Daoy (cell line): ENCODE measurements around the gene C19orf47. TPM values are rescaled to one million over a fixed set of nuclear protein-coding genes. Genes with fewer than 3 reads are reported as not detected.

Experiments
- DNase-seq: peaks from one replicate; pipeline ENCODE4 v3.0.0-alpha.2; 2015; ENCODE audit warnings: low read depth
- total RNA-seq: library from RNA; depleted of rRNA; stranded (reverse); fragments of >200 nt; shearing (Covaris generic); gene quantifications from 2 replicates; pipeline ENCODE4 v1.2.3, GENCODE V29; 2014

C19orf47 gene
- total RNA-seq, 1 experiment from 2014 or later = 22.4 TPM

DNA sequence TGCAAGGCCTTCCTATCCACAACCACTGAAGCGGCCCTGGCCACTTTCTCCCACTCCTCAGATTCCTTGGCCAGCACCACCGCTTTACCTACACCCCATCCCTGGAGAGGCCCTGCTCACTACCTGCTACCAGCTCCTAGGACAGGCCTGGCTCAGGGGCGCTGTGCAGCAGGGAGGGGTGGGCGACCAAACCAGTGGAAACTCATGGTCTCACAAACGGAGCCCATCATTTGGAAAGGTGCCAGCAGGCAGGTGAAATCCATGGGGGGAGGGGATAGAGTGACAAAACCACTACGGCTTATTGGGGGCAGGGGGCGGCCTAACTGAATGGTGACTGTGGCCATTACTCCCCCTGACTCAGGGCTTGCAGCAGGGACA lies 27.6 kb downstream of the C19orf47 start:
- no peak for DNase-seq

DNA sequence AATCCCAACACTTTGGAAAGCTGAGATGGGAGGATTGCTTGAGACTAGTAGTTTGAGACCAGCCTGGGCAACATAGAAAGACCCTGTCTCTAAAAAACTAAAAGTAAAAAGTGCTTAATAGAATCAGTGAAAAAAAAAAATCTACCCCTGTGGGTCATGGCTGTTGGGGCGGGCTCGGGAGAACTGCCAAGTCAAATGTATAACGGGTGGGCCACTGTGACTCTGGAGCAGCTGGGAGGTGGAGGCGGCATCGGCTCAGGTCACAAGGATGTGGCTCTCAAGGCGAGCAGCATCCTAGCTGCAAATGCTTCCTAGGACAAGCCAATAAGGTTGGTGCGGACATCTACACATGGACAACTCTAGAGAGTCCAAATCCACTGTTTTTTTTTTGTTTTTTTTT lies 30.9 kb downstream of the C19orf47 start:
- DNase-seq = no peak

DNA sequence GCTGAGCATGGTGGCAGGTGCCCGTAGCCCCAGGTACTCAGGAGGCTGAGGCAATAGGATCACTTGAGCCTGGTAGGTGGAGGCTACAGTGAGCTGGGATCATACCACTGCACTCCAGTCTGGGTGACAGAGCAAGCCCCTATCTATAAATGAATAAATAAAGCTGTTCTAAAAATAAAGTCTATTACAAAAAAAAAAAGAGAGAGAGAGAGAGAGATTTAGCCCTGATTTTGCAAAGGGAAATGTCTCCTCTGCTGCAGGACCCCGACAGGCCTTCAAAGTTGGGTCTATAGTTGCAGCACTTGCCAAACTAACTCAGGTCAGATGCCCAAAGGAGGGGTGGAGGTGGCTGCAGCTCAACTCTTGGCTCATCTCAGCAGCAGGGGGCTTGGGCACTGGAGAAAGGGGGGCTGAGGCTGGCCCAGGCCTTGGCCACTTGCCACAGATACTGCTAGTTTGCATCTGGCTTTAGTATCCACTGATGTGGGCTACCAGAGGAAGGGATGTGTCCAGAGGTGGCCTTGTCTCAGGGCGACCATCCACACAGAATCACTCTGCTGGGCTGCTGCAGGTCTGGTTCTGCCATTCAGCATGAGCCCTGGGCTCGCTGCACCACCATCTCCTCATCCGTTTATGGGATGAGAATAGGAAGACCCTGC lies 32.3 kb downstream of the C19orf47 start:
- DNase-seq = no peak

DNA sequence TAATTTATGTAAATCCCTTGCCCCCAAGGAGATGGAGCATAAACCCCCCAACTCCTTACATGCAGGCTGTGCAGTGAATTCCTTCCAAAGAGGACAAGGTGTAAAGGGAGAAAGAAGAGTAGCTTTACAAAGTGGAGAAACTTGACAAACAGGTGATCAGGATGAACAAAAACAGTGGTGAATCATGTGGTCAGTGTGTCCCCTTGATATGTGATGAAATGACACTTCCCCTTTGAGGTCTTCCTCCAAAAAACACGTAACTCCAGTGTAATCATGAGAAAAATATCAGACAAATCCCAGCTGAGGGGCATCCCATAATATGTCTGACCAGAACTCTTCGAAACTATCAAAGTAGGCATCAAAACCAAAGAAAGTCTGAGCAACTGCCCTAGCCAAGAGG lies 33.5 kb downstream of the C19orf47 start:
- DNase-seq = no peak

DNA sequence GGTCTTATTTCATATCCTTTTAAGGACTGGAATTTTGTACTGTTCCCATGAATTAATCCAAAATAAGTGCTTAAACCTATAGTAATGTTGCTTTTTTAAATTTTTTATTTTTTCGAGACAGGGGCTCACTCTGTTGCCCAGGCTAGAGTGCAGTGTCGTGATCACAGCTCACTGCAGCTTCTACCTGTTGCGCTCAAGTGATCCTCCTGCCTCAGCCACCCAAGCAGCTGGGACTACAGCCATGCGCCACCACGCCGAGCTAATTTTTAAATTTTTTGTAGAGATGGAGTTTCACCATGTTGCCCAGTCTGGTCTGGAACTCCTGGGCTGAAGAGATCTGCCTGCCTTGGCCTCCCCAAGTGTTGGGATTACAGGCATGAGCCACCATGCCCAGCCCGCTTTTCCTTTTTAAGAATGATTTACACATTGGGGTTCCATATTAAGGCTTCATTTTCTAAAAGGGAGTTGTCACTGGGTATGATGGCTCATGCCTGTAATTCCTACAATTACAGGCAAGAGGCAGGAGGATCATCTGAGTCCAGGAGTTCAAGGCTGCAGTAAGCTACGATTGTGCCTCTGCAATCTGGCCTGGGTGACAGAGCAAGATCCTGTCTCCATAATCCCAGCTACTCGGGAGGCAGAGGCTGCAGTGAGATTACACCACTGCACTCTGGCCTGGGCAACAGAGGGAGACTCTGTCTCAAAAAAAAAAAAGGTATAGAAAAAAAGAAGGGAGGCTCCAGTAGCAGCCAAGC lies 34.8 kb downstream of the C19orf47 start:
- no peak for DNase-seq

DNA sequence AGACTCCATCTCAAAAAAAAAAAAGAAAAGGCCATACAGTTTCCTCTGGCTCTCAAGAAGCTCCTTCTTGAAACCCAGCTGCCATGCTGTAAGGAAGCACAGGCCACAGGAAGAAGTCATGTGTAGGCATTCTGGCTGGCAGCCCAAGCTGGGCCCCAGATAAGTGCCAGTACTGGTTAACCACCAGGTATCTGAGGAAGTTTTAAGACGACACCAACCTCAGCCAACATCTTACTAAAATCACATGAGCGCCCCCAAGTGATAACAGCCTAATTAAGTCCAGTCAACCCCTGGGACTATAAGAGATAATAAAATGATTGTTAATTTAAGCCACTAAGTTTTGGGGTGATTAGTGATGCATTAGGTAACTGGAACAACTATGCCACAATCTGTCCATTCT lies 35.7 kb downstream of the C19orf47 start:
- no peak for DNase-seq

DNA sequence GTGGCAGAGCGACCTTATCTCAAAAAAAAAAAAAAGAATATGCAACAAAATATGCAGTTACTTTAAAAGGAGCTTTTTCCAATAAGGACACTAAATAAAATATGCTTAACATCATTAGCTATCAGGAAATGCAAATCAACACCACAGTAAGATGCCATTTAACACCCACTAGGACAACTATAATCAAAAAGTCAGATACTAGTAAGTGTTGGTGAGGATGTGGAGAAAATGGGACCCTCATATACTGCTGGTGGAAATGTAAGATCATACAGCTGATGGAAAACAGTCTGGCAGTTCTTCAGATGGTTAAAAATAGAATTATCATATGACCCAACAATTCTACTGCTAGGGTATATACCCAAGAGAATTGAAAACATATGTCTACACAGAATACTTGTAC lies 38.5 kb downstream of the C19orf47 start:
- no peak for DNase-seq

DNA sequence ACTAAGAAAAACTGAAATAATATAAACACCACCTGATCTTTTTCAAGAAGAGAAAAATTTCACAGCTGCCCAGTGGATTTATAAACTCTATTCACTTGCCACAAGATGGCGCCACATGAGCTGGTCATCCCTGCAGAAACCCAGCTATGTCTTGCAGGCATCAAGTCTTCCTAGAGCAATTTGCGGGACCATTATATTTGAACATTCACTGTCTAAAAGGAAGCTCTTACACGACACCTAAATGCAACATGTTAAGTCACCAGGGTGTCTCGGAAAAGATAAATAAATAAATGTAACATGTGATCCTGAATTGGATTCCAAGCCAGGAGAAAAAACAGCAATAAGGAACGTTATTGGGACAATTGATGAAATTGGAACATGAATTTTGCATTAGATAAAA lies 42.8 kb downstream of the C19orf47 start:
- peak; percentile 85 for DNase-seq

DNA sequence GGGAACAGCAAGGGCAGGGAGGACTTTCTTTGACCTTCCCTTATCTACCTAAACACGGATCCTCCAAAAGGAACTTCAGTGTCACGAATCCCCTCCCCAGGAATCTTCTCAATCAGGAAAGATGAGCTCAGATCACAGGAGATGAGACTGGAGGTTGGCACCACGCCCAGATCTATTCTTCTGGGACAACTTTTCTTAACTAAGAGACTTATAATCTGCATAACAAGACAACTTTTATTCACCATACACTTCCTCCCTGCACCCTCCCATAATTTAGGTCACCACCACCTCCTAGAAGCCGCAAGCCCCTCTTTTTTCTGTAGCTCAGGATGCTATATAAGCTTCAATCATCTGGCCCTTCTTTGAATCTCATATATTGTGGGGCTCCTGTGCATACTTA lies 43.9 kb downstream of the C19orf47 start:
- DNase-seq = no peak

DNA sequence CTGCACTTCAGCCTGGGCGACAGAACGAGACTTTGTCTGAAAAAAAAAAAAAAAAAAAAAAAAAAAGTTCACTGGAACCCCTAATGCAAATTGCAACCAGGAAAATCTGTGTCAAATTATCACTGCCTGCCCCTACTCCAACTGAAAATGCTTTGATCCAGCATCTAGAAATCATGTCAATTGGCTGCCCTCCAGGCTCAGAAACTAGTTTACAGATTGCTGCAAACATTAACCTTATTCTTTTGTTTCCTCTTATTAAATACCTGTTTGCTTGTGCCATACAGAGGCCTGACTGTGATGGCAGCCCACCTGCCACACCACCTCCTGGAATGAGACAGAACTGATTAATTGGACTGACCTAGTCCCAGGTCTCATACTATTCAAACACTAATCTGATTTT lies 44.4 kb downstream of the C19orf47 start:
- no peak for DNase-seq

DNA sequence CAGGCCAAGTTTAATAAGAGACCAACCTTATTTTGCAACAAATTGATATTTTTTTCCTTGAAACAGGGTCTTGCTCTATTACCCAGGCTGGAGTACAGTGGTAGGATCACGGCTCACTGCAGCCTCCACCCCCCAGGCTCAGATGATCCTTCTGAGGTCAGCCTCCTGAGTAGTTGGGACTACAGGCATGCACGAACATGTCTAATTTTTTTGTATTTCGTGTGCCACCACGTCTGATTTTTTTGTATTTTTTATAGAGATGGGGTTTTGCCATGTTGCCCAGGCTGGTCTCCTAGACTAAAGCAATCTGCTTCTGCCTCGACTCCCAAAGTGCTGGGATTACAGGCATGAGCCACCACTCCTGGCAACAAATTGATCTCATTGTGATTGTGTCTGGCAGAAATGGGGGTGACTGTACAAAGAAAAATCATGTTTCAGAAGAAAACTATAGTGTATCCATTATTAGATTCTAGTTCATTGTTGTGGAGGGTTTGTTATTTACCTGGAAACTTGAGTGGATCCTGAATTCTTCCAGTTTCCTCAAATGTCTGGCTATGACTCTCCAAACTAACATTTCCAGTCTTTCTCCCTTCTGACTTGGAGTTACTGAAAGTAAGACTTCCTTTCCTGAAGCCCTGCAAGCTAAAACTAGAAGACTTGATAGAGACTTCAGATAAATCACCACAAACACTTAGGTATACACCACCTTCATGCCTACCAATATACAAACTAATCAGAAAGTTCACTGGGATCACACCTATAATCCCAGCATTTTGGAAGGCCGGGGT lies 45.8 kb downstream of the C19orf47 start:
- DNase-seq = no peak

DNA sequence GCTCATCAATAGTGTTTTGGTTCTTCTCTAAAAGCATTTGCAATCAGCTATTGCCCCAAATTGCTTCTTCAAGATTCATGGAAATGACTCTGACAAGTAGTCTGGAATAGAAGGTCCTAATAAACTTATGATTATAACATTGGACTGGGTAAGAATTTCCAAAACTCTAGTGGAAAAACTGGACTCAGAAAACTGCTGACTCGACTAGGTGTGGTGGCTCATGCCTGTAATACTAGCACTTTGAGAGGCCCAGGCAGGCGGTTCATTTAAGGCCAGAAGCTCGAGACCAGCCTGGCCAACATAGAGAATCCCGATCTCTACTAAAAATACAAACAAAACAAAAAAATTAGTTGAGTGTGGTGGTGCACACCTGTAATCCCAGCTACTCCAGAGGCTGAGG lies 47.5 kb downstream of the C19orf47 start:
- DNase-seq = no peak

DNA sequence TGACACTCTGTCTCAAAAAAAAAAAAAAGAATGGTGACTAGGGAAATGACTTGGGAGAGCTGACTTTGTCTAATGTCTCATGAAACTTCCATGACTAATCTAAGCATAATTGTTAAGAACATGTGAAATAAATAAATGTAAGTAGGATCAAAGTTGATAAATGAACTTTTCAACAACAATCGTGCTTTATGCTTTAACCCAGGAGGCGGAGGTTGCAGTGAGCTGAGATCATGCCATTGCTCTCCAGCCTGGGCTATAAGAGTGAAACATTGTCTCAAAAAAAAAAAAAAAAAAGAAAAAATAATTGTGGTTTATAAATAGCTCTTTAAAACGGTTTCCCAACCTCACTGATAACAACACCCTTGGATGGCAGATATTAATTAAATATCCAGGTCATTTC lies 50.2 kb downstream of the C19orf47 start:
- DNase-seq = no peak

DNA sequence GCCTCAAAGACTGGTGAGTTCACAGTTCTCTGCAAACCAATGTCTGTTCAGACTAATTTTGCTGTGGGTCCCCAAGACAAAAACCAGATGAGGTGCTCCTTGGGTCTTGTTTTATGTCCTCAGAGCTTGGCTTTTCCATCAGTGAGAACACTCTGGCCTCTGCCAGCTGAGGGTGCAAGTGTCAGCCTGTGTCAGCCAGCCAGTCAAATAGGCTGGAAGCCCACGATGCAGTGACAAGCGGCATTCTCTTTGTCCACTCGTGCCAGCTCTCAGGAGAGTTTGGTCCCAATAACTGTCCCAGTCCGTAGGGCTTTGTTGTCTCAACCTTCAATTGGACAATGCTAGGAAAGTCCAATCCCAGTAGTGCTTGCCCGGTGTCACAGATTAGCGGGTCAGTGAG lies 53.6 kb downstream of the C19orf47 start:
- no peak for DNase-seq

DNA sequence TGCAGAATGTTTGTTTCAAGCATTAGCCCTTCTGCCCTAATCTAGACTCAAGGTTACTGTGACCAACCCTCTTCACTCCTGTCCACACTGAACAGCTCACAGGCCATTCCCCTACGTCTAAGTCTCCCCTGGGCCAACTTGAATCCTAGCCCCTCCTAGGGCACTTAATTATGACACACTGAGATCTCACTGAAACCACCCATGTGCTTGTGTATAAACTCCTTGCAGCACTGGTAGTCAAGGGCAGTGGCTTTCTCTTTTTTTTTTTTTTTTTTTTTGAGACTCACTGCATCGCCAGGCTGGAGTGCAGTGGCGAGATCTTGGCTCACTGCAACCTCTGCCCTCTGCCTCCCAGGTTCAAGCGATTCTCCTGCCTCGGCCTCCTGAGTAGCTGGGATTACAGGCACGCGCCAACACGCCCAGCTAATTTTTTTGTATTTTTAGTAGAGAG lies 61.2 kb downstream of the C19orf47 start:
- no peak for DNase-seq

DNA sequence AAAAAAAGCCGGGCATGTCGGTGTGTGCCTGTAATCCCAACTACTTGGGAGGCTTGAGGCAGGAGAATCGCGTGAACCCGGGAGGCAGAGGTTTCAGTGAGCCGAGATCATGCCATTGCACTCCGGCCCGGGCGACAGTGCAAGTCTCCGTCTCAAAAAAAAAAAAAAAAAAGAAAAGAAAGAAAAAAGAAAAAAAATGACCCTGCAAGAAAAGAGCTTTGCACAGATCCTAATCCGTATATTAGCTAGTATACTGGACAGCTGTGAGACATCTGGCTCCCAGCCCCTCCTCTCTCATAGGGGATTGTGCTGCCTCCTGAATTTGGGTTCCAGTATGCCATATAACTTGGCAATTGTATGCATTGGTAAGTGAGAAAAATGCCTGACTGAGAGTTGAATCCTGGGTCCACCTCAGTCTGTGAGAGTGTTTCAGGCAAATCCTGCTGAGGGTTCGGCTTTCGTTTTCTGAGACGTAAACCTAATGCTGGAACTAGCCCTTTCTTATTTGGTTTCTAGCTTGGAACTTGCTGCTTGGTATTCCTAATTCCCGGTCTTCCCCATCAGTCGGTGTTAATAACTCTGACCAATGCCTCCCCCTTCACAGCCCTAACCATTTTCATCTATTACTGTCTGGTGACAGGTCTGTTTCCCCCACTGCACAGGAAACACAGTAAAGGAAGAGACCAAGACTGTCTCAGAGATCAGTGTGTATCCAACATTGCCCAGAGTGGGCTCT lies 61.8 kb downstream of the C19orf47 start:
- no peak for DNase-seq

DNA sequence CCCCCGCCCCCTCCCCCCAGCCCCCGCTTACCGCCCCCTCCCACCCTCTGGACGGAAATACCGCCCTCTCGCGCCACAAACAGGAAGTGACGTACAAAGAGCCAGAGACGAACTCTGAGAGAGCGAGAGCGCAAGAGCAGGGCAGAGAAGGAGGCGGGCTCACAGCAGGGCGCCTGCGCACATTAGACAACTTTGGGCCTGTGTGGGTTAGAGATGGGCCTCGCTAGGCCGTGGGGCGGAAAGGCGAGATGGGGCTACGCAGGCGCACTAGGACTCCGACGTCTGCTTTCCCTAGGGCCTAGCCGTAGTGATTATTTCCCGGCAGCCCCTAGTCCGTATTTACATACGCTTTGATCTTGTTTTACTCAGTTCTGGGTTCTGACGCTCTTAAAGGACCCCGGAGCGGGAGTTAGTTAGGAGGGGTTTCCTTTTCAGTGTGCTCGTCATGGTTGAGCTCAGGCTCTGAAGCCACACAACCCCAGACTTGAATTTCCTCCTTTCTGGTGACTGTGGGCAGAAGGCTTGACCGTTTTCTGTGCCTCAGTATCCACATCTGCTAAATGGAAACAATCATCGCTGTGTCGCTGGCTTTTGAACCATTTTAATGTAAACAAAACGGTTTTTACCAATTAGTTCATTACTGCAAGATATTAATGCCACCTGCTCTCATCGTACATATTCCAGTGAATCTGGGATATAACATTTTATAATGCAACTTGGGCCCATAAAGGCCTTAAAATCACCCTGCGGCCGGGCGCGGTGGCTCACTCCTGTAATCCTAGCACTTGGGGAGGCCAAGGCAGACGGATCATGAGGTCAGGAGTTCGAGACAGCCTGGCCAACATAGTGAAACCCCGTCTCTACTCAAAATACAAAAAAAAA lies 62.6 kb downstream of the C19orf47 start:
- DNase-seq = peak; percentile 100

DNA sequence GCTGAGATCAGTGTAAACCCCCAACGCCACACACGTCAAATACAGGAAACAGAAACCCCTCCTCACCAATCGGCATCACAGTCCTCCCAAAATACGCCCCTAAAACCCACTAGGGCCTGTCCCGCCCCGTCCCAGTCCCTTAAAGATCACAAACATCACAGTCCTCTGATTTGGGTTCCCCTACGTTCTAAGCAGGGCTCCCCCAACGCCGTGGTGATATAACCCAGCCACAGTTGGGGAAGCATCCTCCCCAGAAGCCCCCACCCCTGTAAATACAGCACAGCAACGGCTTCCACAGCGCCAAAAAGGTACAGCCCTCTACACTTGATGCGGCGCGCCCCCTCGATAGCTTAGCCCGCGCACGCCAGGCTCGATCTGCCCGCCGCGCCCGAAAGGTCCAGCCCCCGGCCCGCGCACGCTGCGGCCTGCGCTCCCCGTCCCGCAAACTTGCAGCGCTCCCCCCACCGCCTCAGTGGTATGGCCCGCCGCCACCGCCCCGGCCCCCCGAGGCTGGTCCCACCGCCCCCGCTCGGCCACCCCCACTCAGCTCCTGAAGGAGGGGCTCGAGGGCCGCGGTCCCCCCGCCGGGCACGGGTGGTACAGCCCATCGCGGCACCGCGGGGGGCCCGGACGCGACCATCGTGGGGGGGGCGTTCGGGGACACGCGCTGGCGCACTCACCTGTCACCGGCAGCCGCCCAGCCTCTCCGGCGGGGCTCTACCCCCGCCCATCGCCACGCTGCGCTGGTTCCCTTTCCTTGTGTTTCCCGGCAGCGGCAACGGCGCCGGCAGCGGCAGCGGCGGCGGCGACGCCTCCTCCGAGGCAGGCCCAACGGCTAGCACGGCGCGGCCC lies 63.5 kb downstream of the C19orf47 start, which contains the start of gene AKT2:
AKT2 (minus strand) TSS at position 845 of the 852 bp plus-strand sequence. CDS start 20,078 bp downstream, outside the sequence.
- DNase-seq = peak; percentile 75

DNA sequence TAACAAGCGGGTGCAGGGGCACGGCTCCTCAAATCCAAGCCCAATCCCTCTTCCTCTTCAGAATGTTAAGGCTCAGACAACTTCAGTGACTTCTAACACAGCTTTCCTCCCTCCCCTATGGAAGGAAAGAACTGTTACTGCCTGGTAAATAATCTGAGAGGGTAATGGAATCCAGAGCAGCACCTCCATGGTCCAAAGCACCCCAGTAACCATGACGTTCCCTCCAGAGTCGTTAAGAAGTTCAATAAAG lies 64.0 kb downstream of the C19orf47 start:
- DNase-seq = no peak
